ENCODE measurements around the gene CACNA1A. TPM values are rescaled to one million over a fixed set of nuclear protein-coding genes. Genes with fewer than 3 reads are reported as not detected.
"Not testable (repeated sequence)": the region's sequence is repeated elsewhere in the genome, so short reads cannot be mapped to it uniquely, and the experiment has no call there.

CACNA1A gene
- total RNA-seq, 1 donor from 2014 or later = 23.2 TPM

DNA sequence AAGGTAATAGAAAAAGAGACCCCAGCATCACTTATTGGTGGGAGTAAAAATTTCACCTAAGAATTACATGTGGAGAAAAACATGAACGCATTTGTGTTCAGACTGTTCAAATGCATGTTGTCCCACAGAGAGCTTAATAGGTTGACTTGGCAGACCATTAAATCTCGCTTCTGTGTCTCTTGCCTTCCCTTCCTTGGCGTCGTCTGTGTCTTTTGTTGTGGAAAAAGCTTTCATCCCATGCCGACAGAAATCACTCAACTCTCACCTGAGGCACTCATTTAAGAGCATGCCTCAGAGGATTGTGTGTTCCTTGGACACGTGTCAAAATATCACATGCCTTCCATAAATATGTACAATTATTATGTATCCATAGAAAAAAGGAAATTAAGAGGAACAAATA, 24.4 kb upstream of the CACNA1A start:
- Mint-ChIP-seq H3K27ac (no peak overlapping the region), H3K27me3 (peaks cover 5% of the 10 kb centered on the region), H3K36me3 (no peaks in the 10 kb centered on the region), H3K4me3 (no peak overlapping the region), H3K9me3 (no peaks in the 10 kb centered on the region), H3K4me1 (ENCODE audit: unreplicated experiment) (no peaks in the 10 kb centered on the region)
- DNase-seq (ENCODE audit: extremely low spot score, unreplicated experiment) = no peak
- TF ChIP-seq, protein P1, sequence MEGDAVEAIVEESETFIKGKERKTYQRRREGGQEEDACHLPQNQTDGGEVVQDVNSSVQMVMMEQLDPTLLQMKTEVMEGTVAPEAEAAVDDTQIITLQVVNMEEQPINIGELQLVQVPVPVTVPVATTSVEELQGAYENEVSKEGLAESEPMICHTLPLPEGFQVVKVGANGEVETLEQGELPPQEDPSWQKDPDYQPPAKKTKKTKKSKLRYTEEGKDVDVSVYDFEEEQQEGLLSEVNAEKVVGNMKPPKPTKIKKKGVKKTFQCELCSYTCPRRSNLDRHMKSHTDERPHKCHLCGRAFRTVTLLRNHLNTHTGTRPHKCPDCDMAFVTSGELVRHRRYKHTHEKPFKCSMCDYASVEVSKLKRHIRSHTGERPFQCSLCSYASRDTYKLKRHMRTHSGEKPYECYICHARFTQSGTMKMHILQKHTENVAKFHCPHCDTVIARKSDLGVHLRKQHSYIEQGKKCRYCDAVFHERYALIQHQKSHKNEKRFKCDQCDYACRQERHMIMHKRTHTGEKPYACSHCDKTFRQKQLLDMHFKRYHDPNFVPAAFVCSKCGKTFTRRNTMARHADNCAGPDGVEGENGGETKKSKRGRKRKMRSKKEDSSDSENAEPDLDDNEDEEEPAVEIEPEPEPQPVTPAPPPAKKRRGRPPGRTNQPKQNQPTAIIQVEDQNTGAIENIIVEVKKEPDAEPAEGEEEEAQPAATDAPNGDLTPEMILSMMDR (conservative IDR thresholded peaks at IDR 0.05) = no peak

DNA sequence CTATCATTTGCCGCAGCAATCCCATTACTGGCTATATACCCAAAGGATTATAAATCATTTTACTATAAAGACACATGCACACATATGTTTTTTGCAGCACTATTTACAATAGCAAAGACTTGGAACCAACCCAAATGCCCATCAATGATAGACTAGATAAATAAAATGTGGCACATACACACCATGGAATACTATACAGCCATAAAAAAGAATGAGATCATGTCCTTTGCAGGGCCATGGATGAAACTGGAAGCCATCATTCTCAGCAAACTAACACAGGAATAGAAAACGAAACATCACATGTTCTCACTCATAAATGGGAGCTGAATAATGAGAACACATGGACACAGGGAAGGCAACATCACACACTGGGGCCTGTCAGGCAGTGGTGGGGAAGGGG, 23.4 kb upstream of the CACNA1A start:
- not testable (repeated sequence) for H3K9me3 Mint-ChIP-seq; H3K36me3 Mint-ChIP-seq; H3K27ac Mint-ChIP-seq; H3K4me1 Mint-ChIP-seq (ENCODE audit: unreplicated experiment); H3K27me3 Mint-ChIP-seq; H3K4me3 Mint-ChIP-seq; DNase-seq (ENCODE audit: extremely low spot score, unreplicated experiment)

DNA sequence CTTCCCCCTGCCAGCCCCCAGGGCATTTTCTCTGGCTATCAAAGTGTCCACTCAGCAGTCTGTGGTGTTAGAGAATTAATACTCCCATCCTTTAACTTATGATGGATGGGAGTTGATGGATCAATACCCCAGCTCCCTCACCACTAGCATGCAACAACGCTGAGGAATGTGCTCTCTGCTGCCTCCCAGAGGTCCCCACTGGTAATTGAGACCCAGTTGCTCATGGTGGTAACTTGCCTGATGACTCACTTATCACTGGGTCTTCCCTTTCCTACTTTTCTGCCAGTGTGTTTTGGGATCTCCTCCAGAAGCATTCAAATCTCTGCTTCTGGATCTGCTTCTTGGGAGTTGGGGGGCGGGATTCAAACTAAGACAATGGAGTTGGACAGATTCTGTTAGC, 20.3 kb upstream of the CACNA1A start:
- no peaks in the 10 kb centered on the region for H3K4me1 Mint-ChIP-seq (ENCODE audit: unreplicated experiment)
- H3K27me3 Mint-ChIP-seq = peaks cover 8% of the 10 kb centered on the region
- no peaks in the 10 kb centered on the region for H3K36me3 Mint-ChIP-seq
- TF ChIP-seq, protein P1 (conservative IDR thresholded peaks at IDR 0.05) = peak; percentile 60
- no peak overlapping the region for H3K4me3 Mint-ChIP-seq
- H3K9me3 Mint-ChIP-seq = no peaks in the 10 kb centered on the region
- no peak for DNase-seq (ENCODE audit: extremely low spot score, unreplicated experiment)
- no peak overlapping the region for H3K27ac Mint-ChIP-seq

DNA sequence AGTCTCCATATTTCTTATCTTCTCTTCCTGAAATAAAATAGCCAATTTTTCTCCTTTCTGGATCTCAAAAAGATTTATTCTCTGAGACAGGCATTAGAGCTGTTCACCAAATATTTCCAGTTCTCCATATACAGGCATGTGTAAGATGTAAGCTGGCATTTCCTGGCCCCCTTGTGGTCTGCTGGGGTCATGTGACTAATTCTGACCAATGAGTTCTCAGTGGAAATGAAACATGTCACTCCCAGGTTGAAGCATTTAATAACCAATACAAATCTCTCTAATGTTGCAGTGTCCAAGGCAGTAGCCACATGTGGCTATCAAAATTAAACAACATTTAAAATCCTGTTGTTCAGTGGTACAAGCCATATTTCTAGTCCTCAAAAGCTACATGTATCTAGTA, 14.8 kb upstream of the CACNA1A start:
- peaks cover 19% of the 10 kb centered on the region for H3K27me3 Mint-ChIP-seq
- DNase-seq (ENCODE audit: extremely low spot score, unreplicated experiment) = no peak
- H3K36me3 Mint-ChIP-seq = no peaks in the 10 kb centered on the region
- TF ChIP-seq, protein P1 (conservative IDR thresholded peaks at IDR 0.05) = no peak
- no peak overlapping the region for H3K27ac Mint-ChIP-seq
- no peaks in the 10 kb centered on the region for H3K9me3 Mint-ChIP-seq
- no peak overlapping the region for H3K4me3 Mint-ChIP-seq
- no peaks in the 10 kb centered on the region for H3K4me1 Mint-ChIP-seq (ENCODE audit: unreplicated experiment)

DNA sequence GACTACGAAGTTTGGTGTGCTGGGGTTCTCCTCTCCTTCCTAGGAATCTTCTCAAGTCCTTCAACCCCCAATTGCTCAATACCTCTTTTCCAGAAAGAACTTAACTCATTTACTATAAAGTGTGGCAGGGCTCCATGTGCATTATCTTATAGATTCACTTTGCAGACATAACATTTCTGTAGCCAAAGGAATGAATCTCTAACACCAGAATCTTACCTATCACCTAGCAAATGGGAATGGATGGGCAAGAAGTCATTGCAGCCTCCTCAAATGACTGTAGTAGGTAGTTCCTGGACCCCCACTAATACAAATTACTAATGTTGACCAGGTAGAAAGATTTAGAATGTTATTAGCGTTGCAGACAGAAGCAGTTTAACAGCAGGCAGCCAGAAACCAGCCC, 5.7 kb upstream of the CACNA1A start:
- DNase-seq (ENCODE audit: extremely low spot score, unreplicated experiment) = no peak
- Mint-ChIP-seq H3K4me3 (no peak overlapping the region), H3K4me1 (ENCODE audit: unreplicated experiment) (peaks cover 4% of the 10 kb centered on the region), H3K27me3 (peaks cover 67% of the 10 kb centered on the region), H3K36me3 (no peaks in the 10 kb centered on the region), H3K27ac (no peak overlapping the region), H3K9me3 (no peaks in the 10 kb centered on the region)
- TF ChIP-seq, protein P1 (conservative IDR thresholded peaks at IDR 0.05) = no peak

DNA sequence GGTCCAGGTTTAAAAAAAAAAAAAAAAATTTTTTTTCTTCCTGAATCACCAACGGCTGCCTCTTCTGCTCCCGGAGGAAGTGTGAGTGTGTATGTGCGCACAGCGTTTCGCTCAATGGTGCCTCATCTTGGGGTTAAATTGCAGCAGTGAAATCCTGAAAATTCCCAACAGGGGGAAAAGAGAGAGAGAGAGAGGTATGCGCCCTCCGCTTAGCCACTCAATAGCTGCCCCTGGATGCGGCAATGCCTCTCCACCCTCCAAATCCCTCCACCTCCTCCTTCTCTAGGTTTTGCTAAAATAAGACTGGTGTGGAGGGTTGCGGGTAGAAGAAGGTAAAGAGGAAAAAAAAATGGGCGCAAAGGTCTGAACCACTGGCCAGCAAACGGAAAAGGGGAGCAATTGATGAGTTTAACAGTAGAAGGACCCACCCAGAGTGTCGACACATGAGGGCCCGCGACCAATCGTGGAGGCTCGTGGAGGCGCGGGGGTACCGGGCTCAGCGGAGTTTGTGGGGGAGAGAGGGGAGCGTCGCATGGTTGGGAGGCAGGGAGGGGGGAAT, 853 bp upstream of the CACNA1A start:
- Mint-ChIP-seq H3K4me1 (ENCODE audit: unreplicated experiment) (peaks cover 4% of the 10 kb centered on the region), H3K27me3 (peaks cover 82% of the 10 kb centered on the region), H3K4me3 (peak overlapping the region; percentile 78), H3K9me3 (no peaks in the 10 kb centered on the region), H3K36me3 (no peaks in the 10 kb centered on the region), H3K27ac (no peak overlapping the region)
- TF ChIP-seq, protein P1 (conservative IDR thresholded peaks at IDR 0.05) = no peak
- no peak for DNase-seq (ENCODE audit: extremely low spot score, unreplicated experiment)

All from type B pancreatic cell (in vitro differentiated cells).